H4 (cell line): Measurements from ENCODE around the gene SMAD6. TPM values are rescaled to one million over a fixed set of nuclear protein-coding genes. Genes with fewer than 3 reads are reported as not detected.
"Not testable (repeated sequence)": the region's sequence is repeated elsewhere in the genome, so short reads cannot be mapped to it uniquely, and the experiment has no call there.

Source experiments
- DNase-seq: peaks from one replicate; pipeline ENCODE4 v3.0.0-alpha.2; 2015; ENCODE audit warnings: low spot score
- total RNA-seq: library from RNA; depleted of rRNA; stranded (reverse); fragments of >200 nt; shearing (Covaris generic); gene quantifications from 2 replicates; pipeline ENCODE4 v1.2.3, GENCODE V29; 2014; rRNA removed

The SMAD6 gene
- total RNA-seq, 1 experiment from 2014 or later = 4.7 TPM

- DNase-seq = no peak
These were observed 123.1 kb downstream of the SMAD6 start for GRCh38 chr15:66825139-66825538.

- DNase-seq = no peak
These were observed 123.7 kb downstream of the SMAD6 start for GRCh38 chr15:66825731-66826130.

GRCh38 chr15:66826507-66826906 is 124.5 kb downstream of the SMAD6 start:
- no peak for DNase-seq

GRCh38 chr15:66827039-66827697 is 125.1 kb downstream of the SMAD6 start:
- DNase-seq = no peak

- no peak for DNase-seq
These were observed 125.6 kb downstream of the SMAD6 start for GRCh38 chr15:66827698-66828055.

GRCh38 chr15:66828817-66829541 is 126.9 kb downstream of the SMAD6 start:
- DNase-seq = not testable (repeated sequence)

- DNase-seq = no peak
These were observed 127.6 kb downstream of the SMAD6 start for GRCh38 chr15:66829551-66830121.

GRCh38 chr15:66830358-66830757 is 128.3 kb downstream of the SMAD6 start:
- DNase-seq = peak; percentile 35

GRCh38 chr15:66830823-66831222 is 128.8 kb downstream of the SMAD6 start:
- DNase-seq = no peak

- DNase-seq = no peak
These were observed 129.3 kb downstream of the SMAD6 start for GRCh38 chr15:66831289-66831688.

GRCh38 chr15:66831801-66832390 is 129.9 kb downstream of the SMAD6 start:
- DNase-seq = no peak

Other genes starting within 250 kb of the SMAD6 start
- gene SNAPC5, start 204.5 kb upstream of the SMAD6 start, total RNA-seq = 55.8 and 70.0 TPM in 2 replicates
- gene RPL4, start 197.4 kb upstream of the SMAD6 start, total RNA-seq = 5,755 and 6,049 TPM in 2 replicates
- 23.7 and 30.9 TPM in 2 replicates for gene ZWILCH, start 196.9 kb upstream of the SMAD6 start, total RNA-seq
- gene LCTL, start 136.2 kb upstream of the SMAD6 start, total RNA-seq = 0.06 and 0.10 TPM in 2 replicates